SK-N-MC (cell line): ENCODE measurements around the gene RSRC2.

Experiments used
- EZH2 ChIP-seq: fragments of 200-600 bp; sonication (generic); IDR thresholded peaks from one replicate; pipeline ENCODE4 v1.6.1; 2017; ENCODE audit warnings: antibody characterized with exemption
- FOXP2 ChIP-seq: optimal IDR thresholded peaks from 2 replicates; pipeline ENCODE3; 2011; ENCODE audit warnings: mild to moderate bottlenecking, moderate library complexity; ENCODE audit not compliant: insufficient read depth; ENCODE audit errors: extremely low read length, control extremely low read depth
- POLR2AphosphoS5 ChIP-seq: IDR thresholded peaks from 2 replicates; pipeline ENCODE4 v1.6.1; 2012; ENCODE audit warnings: mild to moderate bottlenecking, low read depth, low read length, borderline replicate concordance

DNA sequence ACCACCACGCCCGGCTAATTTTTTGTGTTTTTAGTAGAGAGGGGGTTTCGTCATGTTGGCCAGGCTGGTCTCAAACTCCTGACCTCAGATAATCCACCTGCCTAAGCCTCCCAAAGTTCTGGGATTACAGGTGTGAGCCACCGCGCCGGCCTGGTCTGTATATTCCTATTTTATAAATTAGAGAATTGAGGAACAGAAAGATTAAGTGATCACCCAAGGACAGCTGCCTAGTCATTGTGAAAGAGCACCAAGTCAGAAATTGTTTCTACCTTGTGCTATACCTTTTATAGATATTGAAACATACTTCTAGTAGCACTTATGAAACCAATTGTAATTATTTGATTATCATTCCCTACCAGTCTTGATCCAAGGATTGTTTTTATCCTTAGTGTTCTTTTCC, 2.3 kb upstream of the RSRC2 start:
- TF ChIP-seq EZH2 (no peak), POLR2AphosphoS5 (no peak), FOXP2 (no peak)
